ENCODE data around the gene ARMC3.
A peak's percentile ranks its signal among the peaks of the same experiment; 100 is the strongest.
"Not testable (repeated sequence)": the region's sequence is repeated elsewhere in the genome, so short reads cannot be mapped to it uniquely, and the experiment has no call there.

Gene ARMC3

GRCh38 chr10:23051855-23052331, 124.0 kb downstream of the ARMC3 start:
- DNase-seq = no peak

- DNase-seq = no peak
These were observed 125.2 kb downstream of the ARMC3 start for GRCh38 chr10:23053036-23053435.

GRCh38 chr10:23055424-23056185, 127.8 kb downstream of the ARMC3 start:
- DNase-seq = no peak

GRCh38 chr10:23056186-23056579, 128.3 kb downstream of the ARMC3 start:
- DNase-seq = no peak

GRCh38 chr10:23058366-23058765, 130.5 kb downstream of the ARMC3 start:
- no peak for DNase-seq

GRCh38 chr10:23060918-23061317, 133.1 kb downstream of the ARMC3 start:
- no peak for DNase-seq

GRCh38 chr10:23063045-23063972, 135.5 kb downstream of the ARMC3 start:
- DNase-seq = no peak

GRCh38 chr10:23063973-23064812, 136.3 kb downstream of the ARMC3 start:
- no peak for DNase-seq

- not testable (repeated sequence) for DNase-seq
These were observed 136.9 kb downstream of the ARMC3 start for GRCh38 chr10:23064813-23065114.

- no peak for DNase-seq
These were observed 137.5 kb downstream of the ARMC3 start for GRCh38 chr10:23065181-23065948.

- no peak for DNase-seq
These were observed 139.5 kb downstream of the ARMC3 start for GRCh38 chr10:23067337-23067736.

- peak; percentile 80 for DNase-seq
These were observed 140.3 kb downstream of the ARMC3 start for GRCh38 chr10:23067939-23068775.

- no peak for DNase-seq
These were observed 141.4 kb downstream of the ARMC3 start for GRCh38 chr10:23069019-23069815.

GRCh38 chr10:23070092-23070912, 142.4 kb downstream of the ARMC3 start:
- DNase-seq = not testable (repeated sequence)

- no peak for DNase-seq
These were observed 143.0 kb downstream of the ARMC3 start for GRCh38 chr10:23070913-23071218.

- not testable (repeated sequence) for DNase-seq
These were observed 144.7 kb downstream of the ARMC3 start for GRCh38 chr10:23072593-23072992.

GRCh38 chr10:23073527-23073926, 145.7 kb downstream of the ARMC3 start:
- no peak for DNase-seq

- DNase-seq = no peak
These were observed 147.8 kb downstream of the ARMC3 start for GRCh38 chr10:23075672-23076071.

GRCh38 chr10:23078114-23078513, 150.3 kb downstream of the ARMC3 start:
- no peak for DNase-seq

- DNase-seq = no peak
These were observed 151.8 kb downstream of the ARMC3 start for GRCh38 chr10:23079700-23080099.
